Esophagus (tissue), 2 donors: ENCODE data around the gene DPP6. TPM values are rescaled to one million over a fixed set of nuclear protein-coding genes. Genes with fewer than 3 reads are reported as not detected.

Experiments used
- H3K27ac ChIP-seq, 2 donors: one replicate each; pipeline ENCODE4 v1.5.1; 2013; ENCODE audit warnings: low read depth in 2 of 2, mild to moderate bottlenecking in 2 of 2, inconsistent platforms in 1 of 2, low read length in 1 of 2, moderate library complexity in 1 of 2
- H3K27me3 ChIP-seq, 2 donors: one replicate each; pipeline ENCODE4 v1.6.1; 2013; ENCODE audit warnings: low read length in 2 of 2, control low read depth in 1 of 2, mild to moderate bottlenecking in 1 of 2; ENCODE audit not compliant: insufficient read depth in 2 of 2, control insufficient read depth in 1 of 2
- H3K36me3 ChIP-seq, 2 donors: one replicate each; pipeline ENCODE4 v1.6.1; 2013; ENCODE audit warnings: low read length in 1 of 2; ENCODE audit not compliant: control insufficient read depth in 2 of 2, insufficient read depth in 2 of 2
- H3K4me1 ChIP-seq, 2 donors: one replicate each; pipeline ENCODE4 v1.6.1; 2013; ENCODE audit warnings: low read length in 1 of 2; ENCODE audit not compliant: control insufficient read depth in 2 of 2, insufficient read depth in 2 of 2
- H3K4me3 ChIP-seq, 2 donors: one replicate each; pipeline ENCODE4 v1.5.1; 2013; ENCODE audit warnings: low read length in 2 of 2, mild to moderate bottlenecking in 2 of 2, low read depth in 1 of 2, moderate library complexity in 1 of 2
- H3K9me3 ChIP-seq, 2 donors: one replicate each; pipeline ENCODE4 v1.6.1; 2013; ENCODE audit warnings: mild to moderate bottlenecking in 2 of 2, low read depth in 1 of 2, low read length in 1 of 2, moderate library complexity in 1 of 2; ENCODE audit not compliant: control insufficient read depth in 2 of 2, insufficient read depth in 1 of 2
- WGBS, 2 donors: extraction: QIAGEN DNeasy Blood & Tissue Kit; methylation state at CpG; one replicate each; pipeline ENCODE4 v1.1.7; 2013; 5-methylcytosine and 5-hydroxymethylcytosine counted together
- polyA plus RNA-seq, 2 donors: library from polyadenylated mRNA; stranded (reverse); fragments of 200-250 nt; gene quantifications; one replicate each; pipeline ENCODE4 v1.2.3, GENCODE V29; 2013
- donor health status: healthy with polysubstance abuse.
- donor health status: Bipolar disorder and iron deficiency.

DPP6 gene
- polyA plus RNA-seq, 2 donors = 0.24 to 0.60 TPM

GRCh38 chr7:154746571-154747360 lies 694.6 kb downstream of the DPP6 start:
- no peak overlapping the region for H3K4me3 ChIP-seq
- H3K27me3 ChIP-seq = no peaks in the 10 kb centered on the region
- 52 to 55% methylated on average over 5 of the region's 5 CpGs for WGBS, 2 donors
- H3K36me3 ChIP-seq = no peaks in the 10 kb centered on the region
- no peak overlapping the region for H3K27ac ChIP-seq
- peaks cover 1 to 2% of the 10 kb centered on the region in 2 donors for H3K9me3 ChIP-seq
- H3K4me1 ChIP-seq = peaks cover 0 to 1% of the 10 kb centered on the region in 2 donors

GRCh38 chr7:154748089-154748786 lies 696.0 kb downstream of the DPP6 start:
- H3K4me3 ChIP-seq = no peak overlapping the region
- no peaks in the 10 kb centered on the region for H3K27me3 ChIP-seq
- 86 to 87% methylated on average over 26 of the region's 26 CpGs for WGBS, 2 donors
- H3K9me3 ChIP-seq = peaks cover 1 to 4% of the 10 kb centered on the region in 2 donors
- no peak overlapping the region for H3K27ac ChIP-seq
- H3K4me1 ChIP-seq = peaks cover 0 to 1% of the 10 kb centered on the region in 2 donors
- no peaks in the 10 kb centered on the region for H3K36me3 ChIP-seq

- Histone ChIP-seq H3K36me3 (no peaks in the 10 kb centered on the region), H3K4me1 (no peaks in the 10 kb centered on the region), H3K4me3 (no peak overlapping the region), H3K9me3 (peaks cover 1 to 4% of the 10 kb centered on the region in 2 donors), H3K27ac (no peak overlapping the region), H3K27me3 (no peaks in the 10 kb centered on the region)
- 91% methylated on average over 27 of the region's 27 CpGs for WGBS, 2 donors
Observed at GRCh38 chr7:154750353-154750801, 698.2 kb downstream of the DPP6 start.

- Histone ChIP-seq H3K27me3 (no peaks in the 10 kb centered on the region), H3K4me1 (no peaks in the 10 kb centered on the region), H3K36me3 (no peaks in the 10 kb centered on the region), H3K4me3 (no peak overlapping the region), H3K9me3 (peaks cover 4 to 8% of the 10 kb centered on the region in 2 donors), H3K27ac (no peak overlapping the region)
- WGBS, 2 donors = 87 to 92% methylated on average over 12 of the region's 12 CpGs
Observed at GRCh38 chr7:154753226-154753625, 701.0 kb downstream of the DPP6 start.

GRCh38 chr7:154757756-154758155 lies 705.6 kb downstream of the DPP6 start:
- Histone ChIP-seq H3K27ac (no peak overlapping the region), H3K4me3 (no peak overlapping the region), H3K4me1 (no peaks in the 10 kb centered on the region), H3K27me3 (no peaks in the 10 kb centered on the region), H3K9me3 (peaks cover 0 to 6% of the 10 kb centered on the region in 2 donors), H3K36me3 (no peaks in the 10 kb centered on the region)
- WGBS, 2 donors = 79 to 93% methylated on average over 13 of the region's 13 CpGs

GRCh38 chr7:154759989-154760388 lies 707.8 kb downstream of the DPP6 start:
- H3K4me1 ChIP-seq = no peaks in the 10 kb centered on the region
- H3K9me3 ChIP-seq = peaks cover 0 to 6% of the 10 kb centered on the region in 2 donors

GRCh38 chr7:154765118-154765517 lies 712.9 kb downstream of the DPP6 start:
- H3K4me1 ChIP-seq = no peaks in the 10 kb centered on the region
- peaks cover 0 to 10% of the 10 kb centered on the region in 2 donors for H3K9me3 ChIP-seq
- H3K27me3 ChIP-seq = no peaks in the 10 kb centered on the region
- no peak overlapping the region for H3K27ac ChIP-seq
- WGBS, 2 donors = 91 to 100% methylated on average over 1 of the region's 1 CpG
- no peaks in the 10 kb centered on the region for H3K36me3 ChIP-seq
- H3K4me3 ChIP-seq = no peak overlapping the region

More at GRCh38 chr7:154759989-154760388, 707.8 kb downstream of the DPP6 start:
- no peak overlapping the region for H3K4me3 ChIP-seq
- no peaks in the 10 kb centered on the region for H3K36me3 ChIP-seq
- H3K27ac ChIP-seq = no peak overlapping the region
- no peaks in the 10 kb centered on the region for H3K27me3 ChIP-seq
- 76 to 81% methylated on average over 6 of the region's 6 CpGs for WGBS, 2 donors

- Histone ChIP-seq H3K9me3 (peaks cover 0 to 10% of the 10 kb centered on the region in 2 donors), H3K36me3 (no peaks in the 10 kb centered on the region), H3K4me1 (no peaks in the 10 kb centered on the region), H3K27me3 (no peaks in the 10 kb centered on the region), H3K4me3 (no peak overlapping the region), H3K27ac (no peak overlapping the region)
- 72 to 79% methylated on average over 10 of the region's 10 CpGs for whole genome bisulfite sequencing, 2 donors
Observed at GRCh38 chr7:154767142-154767541, 714.9 kb downstream of the DPP6 start.

- no peak overlapping the region for H3K27ac ChIP-seq
- 80 to 84% methylated on average over 9 of the region's 9 CpGs for WGBS, 2 donors
- no peak overlapping the region for H3K4me3 ChIP-seq
- no peaks in the 10 kb centered on the region for H3K27me3 ChIP-seq
- H3K36me3 ChIP-seq = no peaks in the 10 kb centered on the region
- peaks cover 0 to 10% of the 10 kb centered on the region in 2 donors for H3K9me3 ChIP-seq
- H3K4me1 ChIP-seq = no peaks in the 10 kb centered on the region
Observed at GRCh38 chr7:154767821-154768415, 715.7 kb downstream of the DPP6 start.
